Kidney epithelial cell (primary cell): Measurements from ENCODE around the gene RHBDF2. TPM values are rescaled to one million over a fixed set of nuclear protein-coding genes. Genes with fewer than 3 reads are reported as not detected.

Source experiments
- DNase-seq: peaks from one replicate; pipeline ENCODE4 v3.0.0-alpha.2; 2010; ENCODE audit warnings: low read depth
- H3K27me3 ChIP-seq: 2 replicates; pipeline ENCODE4 v1.6.0; 2011; ENCODE audit warnings: low read length; ENCODE audit not compliant: control insufficient read depth, insufficient read depth
- H3K36me3 ChIP-seq: 2 replicates; pipeline ENCODE4 v1.5.1; 2011; ENCODE audit warnings: low read length; ENCODE audit not compliant: control insufficient read depth, insufficient read depth
- H3K4me3 ChIP-seq: 2 replicates; pipeline ENCODE4 v1.5.1; 2011; ENCODE audit warnings: low read depth, mild to moderate bottlenecking, control low read depth, low read length
- total RNA-seq: library from RNA; depleted of rRNA; stranded (reverse); fragments of >200 nt; gene quantifications from 2 replicates; pipeline ENCODE4 v1.2.3, GENCODE V29; 2015
- TF ChIP-seq, protein P1 (sequence below): IDR thresholded peaks from 2 replicates; pipeline ENCODE4 v1.5.1; 2011; ENCODE audit warnings: mild to moderate bottlenecking, moderate library complexity, low read length, control low read depth, inconsistent platforms; ENCODE audit not compliant: insufficient read depth, poor library complexity, severe bottlenecking

Gene RHBDF2
- total RNA-seq, 1 donor from 2014 or later: 101 TPM

DNA sequence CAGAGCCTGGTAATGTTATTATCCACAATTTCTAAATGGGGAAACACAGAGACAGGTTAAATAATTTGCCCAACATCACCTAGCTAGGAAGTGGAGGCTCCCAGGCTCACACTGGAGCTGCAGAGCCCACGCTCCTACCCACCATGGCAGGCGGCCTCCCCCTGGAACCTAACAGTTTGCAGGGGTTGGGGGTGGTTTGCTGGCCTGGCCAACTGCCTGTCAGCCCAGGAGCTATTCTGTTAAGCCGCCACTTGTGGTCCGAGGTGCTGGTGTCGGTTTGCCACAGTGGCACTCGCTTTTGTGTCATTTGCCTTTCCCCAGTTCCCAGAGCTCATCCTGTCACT lies 42.2 kb upstream of the RHBDF2 start:
- Histone ChIP-seq H3K4me3 (no peak overlapping the region), H3K27me3 (peaks cover 11% of the 10 kb centered on the region), H3K36me3 (no peaks in the 10 kb centered on the region)
- TF ChIP-seq, protein P1, sequence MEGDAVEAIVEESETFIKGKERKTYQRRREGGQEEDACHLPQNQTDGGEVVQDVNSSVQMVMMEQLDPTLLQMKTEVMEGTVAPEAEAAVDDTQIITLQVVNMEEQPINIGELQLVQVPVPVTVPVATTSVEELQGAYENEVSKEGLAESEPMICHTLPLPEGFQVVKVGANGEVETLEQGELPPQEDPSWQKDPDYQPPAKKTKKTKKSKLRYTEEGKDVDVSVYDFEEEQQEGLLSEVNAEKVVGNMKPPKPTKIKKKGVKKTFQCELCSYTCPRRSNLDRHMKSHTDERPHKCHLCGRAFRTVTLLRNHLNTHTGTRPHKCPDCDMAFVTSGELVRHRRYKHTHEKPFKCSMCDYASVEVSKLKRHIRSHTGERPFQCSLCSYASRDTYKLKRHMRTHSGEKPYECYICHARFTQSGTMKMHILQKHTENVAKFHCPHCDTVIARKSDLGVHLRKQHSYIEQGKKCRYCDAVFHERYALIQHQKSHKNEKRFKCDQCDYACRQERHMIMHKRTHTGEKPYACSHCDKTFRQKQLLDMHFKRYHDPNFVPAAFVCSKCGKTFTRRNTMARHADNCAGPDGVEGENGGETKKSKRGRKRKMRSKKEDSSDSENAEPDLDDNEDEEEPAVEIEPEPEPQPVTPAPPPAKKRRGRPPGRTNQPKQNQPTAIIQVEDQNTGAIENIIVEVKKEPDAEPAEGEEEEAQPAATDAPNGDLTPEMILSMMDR: no peak
- no peak for DNase-seq

DNA sequence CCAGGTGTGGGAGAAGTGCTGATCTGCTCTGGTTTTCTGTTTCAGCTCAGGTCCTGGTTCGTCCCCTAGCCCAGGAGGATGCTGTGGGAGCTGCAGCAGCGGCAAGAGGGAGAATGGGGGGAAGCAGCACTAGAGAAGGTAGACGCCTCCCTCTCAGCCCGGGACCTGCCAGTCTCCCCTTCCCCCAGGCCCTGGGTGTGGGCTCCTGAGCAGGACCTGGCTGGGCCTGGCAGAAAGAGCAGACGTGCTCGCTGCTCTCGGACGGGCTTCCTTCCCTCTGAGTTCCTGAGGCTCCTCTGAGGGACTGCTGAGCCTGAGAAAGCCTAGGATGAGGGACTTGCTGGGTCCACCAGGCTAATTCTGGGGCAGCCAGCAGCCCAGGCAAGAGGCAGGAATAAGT lies 41.8 kb upstream of the RHBDF2 start:
- Histone ChIP-seq H3K36me3 (no peaks in the 10 kb centered on the region), H3K4me3 (no peak overlapping the region), H3K27me3 (peaks cover 15% of the 10 kb centered on the region)
- TF ChIP-seq, protein P1: no peak
- DNase-seq: no peak

DNA sequence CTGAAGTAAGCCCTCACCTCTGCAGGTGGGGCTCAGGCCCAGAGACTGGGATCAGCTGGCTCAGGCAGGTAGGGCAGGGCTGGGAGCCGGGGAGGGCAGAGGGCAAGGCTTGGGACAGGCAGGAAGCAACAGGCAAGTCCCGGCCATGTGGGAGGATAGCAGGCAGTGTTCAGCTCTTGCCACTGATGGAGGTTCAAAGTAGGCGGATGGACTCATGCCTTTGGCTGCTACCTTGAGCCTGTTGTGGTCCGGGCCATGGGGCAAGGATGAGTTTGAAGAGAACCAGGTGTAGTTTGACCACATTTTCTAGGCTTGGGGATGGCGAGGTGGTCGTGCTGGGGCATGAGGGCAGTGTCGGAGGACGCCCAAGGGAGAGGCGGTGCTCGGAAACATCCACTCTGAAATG lies 41.3 kb upstream of the RHBDF2 start:
- peaks cover 15% of the 10 kb centered on the region for H3K27me3 ChIP-seq
- no peak for DNase-seq
- no peak overlapping the region for H3K4me3 ChIP-seq
- TF ChIP-seq, protein P1: no peak
- no peaks in the 10 kb centered on the region for H3K36me3 ChIP-seq

DNA sequence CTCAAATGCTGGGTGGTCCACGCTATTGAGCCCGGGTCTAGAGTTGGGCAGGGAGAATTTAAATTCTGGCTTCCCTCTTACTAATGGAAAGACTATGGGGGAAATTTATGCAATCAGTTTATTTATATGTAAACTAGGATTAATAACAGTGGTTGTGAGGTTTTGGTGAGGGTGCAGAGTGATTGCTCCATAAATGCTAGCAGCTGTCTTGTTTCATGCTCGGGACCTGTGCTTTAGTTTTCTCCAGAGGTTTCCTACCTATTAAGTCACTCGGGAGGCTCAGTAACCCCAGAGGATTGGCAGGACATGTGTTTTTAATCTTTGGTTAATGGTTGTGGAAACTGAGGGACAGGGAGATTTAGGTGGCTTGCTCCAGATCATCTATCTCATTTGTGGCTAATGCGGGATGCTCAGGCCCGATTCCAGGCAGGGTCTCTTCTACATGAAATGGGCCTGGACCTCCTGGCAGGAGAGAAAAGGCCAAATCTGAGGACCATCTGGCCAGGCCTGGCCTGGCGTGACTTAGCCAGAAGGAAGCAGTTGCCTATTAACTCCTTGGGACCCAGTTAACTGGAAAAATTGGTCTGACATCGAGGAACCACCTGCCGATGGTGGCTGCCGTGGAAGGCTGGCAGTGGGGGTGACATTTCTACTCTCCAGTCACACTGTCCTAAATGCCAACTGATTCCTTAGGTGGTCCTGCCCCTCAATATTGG lies 40.7 kb upstream of the RHBDF2 start:
- TF ChIP-seq, protein P1: no peak
- Histone ChIP-seq H3K4me3 (no peak overlapping the region), H3K27me3 (peaks cover 15% of the 10 kb centered on the region), H3K36me3 (no peaks in the 10 kb centered on the region)
- no peak for DNase-seq

DNA sequence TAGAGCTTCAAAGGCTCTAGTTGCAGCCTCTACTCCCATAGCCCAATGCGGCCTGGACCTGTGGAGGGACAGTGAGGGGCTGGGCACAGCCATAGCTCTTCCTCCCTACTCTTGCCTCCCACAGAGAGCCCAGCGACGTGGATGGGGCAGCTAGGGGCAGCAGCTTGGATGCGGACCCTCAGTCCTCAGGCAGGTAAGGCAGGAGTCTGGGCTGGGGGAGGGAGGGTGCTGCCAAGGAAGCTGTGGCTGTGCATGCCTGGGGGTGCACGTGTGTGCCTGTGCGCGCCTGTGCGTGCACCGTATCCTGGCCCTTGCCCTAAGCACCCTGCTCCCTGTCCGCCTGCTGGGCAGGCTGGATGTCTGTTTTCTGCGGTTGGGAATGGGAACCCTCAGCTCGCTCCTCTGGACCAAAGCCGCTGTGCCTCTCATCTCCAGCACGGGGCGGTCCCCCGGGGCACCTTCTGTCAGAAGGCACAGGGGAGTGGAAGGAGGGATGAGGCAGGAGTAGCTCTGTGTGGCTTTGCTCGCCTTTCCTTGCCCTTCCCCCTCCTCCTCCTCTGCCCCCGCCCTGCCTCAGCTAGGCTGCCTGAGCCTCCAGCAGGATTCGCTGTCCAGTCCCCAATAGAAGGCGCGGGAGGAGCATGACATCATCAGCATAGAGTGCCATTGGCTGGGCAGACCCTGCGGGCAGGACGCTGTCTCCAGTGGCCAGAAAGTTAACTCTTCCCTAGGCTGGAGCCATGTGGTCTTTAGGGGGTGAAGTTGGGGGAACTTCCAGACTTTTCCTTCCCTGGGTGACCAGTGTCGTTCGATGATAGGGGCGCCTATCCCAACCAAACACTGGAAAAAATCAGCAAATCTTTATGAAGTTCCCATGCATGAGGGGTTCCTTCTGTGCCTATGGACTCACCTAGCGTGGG lies 39.4 kb upstream of the RHBDF2 start:
- peak; percentile 86 for DNase-seq
- Histone ChIP-seq H3K27me3 (peaks cover 15% of the 10 kb centered on the region), H3K4me3 (peak overlapping the region; percentile 23), H3K36me3 (no peaks in the 10 kb centered on the region)
- TF ChIP-seq, protein P1: peak; percentile 3
